Measurements from ENCODE around the gene LILRA6.
"Not testable (repeated sequence)": the region's sequence is repeated elsewhere in the genome, so short reads cannot be mapped to it uniquely, and the experiment has no call there.

LILRA6 gene

GRCh38 chr19:54206030-54206830 lies 36.4 kb downstream of the LILRA6 start:
- FAIRE-seq: no peak

DNA sequence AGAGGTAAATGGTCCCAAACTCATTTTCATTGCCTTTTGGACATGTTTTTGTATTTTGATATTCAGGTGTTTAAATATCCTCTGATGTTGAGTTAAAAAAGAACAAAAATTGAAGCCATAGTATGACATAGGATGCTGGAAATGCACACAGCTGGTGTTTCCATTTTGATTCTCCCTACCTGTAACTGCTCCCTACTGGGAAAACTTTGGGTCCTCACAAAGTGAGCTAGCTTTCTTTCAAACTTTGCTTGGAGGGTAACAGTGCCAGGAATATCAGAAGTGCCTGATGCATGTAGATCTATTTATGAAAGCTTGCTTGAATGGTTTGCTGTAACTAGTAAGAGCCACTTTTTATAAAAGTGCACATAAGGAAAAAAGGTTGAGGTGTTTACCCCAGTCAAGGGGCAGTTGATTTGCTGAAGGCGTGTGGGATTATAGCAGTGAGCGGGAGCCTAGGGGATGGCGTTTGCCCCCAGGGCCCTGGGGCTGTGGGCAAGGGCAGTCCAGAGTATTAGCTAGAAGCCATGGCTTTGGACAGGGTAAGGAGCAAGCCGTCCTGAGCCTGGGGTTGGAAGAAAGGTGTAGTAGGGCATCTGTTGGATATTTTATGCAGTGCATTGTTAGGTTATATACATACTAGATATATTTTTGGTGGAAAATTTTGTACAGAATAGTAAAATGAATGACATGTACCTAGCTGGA lies 37.7 kb downstream of the LILRA6 start:
- no peak for FAIRE-seq

GRCh38 chr19:54203151-54203611 lies 39.4 kb downstream of the LILRA6 start:
- no peak for FAIRE-seq

GRCh38 chr19:54201980-54202379 lies 40.6 kb downstream of the LILRA6 start:
- FAIRE-seq: no peak

- no peak for FAIRE-seq
Measured at GRCh38 chr19:54201172-54201701, 41.4 kb downstream of the LILRA6 start.

DNA sequence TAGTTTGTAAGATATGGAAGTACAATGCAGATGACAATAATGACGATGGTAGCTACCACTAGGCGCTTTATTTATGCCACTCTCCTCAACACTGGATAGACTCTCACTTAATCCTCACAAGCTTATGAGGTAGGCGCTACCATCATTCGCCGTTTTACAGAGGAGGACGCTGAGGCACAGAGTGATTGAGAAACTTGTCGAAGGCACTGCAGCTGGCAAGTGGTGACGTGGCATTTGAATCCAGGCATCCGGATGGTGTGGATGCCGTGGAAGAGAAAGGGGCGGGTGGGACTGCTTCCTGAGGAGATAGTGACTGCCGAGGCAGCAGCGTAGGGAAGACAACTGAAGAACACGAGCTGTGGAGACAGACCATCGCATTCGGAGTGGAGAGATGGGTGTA lies 43.2 kb downstream of the LILRA6 start:
- FAIRE-seq: no peak

- no peak for FAIRE-seq
Measured at GRCh38 chr19:54197121-54197520, 45.5 kb downstream of the LILRA6 start.

DNA sequence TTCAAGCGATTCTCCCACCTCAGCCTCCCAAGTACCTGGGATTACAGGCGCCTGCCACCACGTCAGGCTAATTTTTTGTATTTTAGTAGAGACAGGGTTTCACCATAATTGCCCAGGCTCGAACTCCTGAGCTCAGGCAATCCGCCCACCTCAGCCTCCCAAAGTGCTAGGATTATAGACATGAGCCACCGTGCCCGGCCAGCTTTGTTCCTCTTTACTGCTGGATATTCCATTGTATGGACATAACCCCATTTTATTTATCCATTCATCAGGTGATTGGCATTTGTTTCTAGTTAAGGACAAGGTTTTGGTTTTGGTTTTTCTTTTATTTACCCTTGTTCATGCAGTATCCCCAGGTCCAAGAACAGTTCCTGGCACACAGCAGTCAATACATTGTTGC lies 46.1 kb downstream of the LILRA6 start:
- no peak for FAIRE-seq

DNA sequence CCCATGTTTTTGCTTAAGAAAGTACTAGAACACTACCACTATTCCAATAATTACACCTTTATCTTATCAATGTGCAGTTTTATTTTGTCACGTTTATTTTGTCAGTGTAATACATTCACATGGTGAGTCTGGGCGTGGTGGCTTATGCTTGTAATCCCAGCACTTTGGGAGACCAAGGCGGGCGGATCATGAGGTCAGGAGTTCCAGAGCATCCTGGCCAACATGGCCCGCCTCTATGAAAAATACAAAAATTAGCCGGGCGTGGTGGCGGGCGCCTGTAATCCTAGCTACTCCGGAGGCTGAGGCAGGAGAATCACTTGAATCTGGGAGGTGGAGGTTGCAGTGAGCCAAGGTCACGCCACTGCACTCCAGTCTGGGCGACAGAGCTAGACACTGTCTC lies 48.1 kb downstream of the LILRA6 start:
- not testable (repeated sequence) for FAIRE-seq

- no peak for FAIRE-seq
Measured at GRCh38 chr19:54193011-54193410, 49.6 kb downstream of the LILRA6 start.

DNA sequence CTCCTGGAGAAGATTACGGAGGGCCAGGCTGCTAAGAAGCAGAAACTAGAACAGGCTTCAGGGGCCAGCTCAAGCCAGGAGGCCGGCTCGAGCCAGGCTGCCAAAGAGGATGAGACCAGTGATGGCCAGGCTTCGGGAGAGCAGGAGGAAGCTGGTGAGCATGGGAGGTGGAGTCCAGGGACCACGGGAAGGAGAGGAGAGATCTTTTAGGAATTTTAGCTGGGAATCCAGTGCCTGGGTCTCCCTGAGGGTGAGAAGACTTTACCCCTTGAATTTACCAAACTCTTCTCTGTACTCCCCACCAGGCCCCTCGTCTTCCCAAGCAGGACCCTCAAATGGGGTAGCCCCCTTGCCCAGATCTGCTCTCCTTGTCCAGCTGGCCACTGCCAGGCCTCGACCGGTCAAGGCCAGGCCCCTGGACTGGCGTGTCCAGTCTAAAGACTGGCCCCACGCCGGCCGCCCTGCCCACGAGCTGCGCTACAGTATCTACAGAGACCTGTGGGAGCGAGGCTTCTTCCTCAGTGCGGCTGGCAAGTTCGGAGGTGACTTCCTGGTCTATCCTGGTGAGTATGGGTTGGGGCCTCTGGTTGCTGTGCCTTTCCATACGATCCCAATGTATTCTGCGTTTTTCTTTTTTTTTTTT lies 50.7 kb downstream of the LILRA6 start:
- no peak for FAIRE-seq

- no peak for FAIRE-seq
Measured at GRCh38 chr19:54191011-54191810, 51.4 kb downstream of the LILRA6 start, which contains the start of gene TSEN34. TSEN34 (plus strand) TSS chr19:54191308; CDS start chr19:54191365, 57 bp downstream.

GRCh38 chr19:54190503-54191010 lies 52.0 kb downstream of the LILRA6 start:
- FAIRE-seq: no peak

- FAIRE-seq: peak; percentile 100
Measured at GRCh38 chr19:54189735-54190502, 52.7 kb downstream of the LILRA6 start.

DNA sequence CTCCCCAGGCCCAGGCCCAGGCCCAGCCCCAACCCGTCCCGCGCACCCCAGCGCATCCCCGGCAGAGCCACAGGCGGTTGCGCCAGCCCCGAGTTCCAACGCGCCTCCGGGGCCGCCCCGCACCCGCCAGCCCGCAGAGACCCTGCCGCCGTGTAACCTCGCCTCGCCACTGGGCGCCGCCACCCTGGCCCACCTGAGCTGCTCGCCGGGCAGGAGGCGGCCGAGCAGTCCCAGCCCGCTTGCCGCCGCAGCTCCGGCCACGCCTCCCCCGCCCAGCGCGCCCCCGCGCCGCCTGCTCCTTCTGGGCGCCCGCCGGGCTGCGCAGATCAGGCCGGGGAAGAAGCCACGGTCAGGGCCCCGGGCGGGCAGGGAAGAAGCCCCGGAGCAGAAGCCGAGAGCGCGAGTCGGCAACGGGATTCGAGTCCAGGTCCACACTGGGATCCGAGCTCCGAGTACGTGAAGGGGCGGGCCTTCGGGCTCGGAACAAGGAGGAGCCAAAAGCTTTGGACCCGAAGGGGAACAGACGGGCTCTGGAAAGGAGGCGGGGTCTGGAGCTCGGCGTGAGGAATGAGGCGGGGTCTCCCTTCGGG lies 53.4 kb downstream of the LILRA6 start, which contains the start of gene MBOAT7:
Gene MBOAT7 (minus strand): TSS at position 436 of the 590 bp plus-strand sequence. CDS start 1,072 bp downstream, outside the sequence.
- no peak for FAIRE-seq

DNA sequence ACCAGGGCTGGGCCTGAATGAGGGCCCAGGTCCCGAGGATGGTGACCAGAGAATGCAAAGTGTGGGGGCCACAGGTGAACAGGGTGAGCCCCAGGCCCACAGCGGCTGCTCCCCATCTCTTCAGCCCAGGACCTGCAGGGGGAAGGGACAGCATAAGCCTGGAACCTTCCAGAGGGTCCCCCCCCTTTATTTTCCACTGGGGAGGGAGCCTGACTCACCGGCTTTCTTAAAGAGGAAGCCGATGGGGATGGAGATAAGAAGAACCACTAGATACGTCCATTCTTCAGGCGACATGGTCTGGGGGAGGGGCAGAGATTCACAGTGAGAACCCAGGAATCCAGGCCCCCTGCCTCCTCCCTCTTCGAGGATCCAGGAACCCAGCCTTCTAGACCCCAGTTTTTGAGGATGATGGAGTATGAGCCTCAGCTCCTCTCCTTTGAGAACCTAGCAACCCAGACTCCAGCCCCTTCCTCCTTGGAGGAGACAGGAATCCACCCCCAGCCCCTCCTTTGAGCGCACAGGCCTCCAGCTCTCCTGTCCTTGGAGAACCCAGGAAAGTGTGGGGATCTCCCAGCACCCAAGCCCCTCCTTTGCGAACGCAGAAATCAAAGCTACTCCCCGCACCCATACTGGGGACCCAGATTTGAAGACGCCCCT lies 54.2 kb downstream of the LILRA6 start:
- no peak for FAIRE-seq

DNA sequence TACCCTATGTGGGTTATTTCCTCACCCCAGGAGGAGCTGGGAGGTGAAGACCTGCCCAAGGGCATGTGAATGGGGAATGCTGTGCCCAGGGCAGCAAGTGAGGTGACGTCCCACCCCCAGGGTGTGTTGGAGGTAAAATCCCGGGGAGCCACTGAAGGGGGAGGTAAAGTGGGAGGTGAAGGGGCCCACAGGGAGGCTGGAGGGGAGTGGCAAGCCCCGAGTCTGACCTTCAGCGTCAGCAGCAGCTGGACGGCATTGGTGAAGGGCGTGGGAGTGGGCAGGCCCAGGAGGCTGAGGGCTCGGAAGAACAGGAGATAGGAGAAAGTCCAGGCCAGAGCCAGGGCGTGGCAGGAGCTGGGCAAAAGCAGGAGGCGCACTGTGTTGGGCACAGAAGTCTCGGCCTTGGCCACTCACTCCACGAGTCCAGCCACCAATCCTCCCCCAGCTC lies 55.6 kb downstream of the LILRA6 start:
- no peak for FAIRE-seq
